Endothelial cell (in vitro differentiated cells): ENCODE measurements around the gene GDF7. TPM values are rescaled to one million over a fixed set of nuclear protein-coding genes. Genes with fewer than 3 reads are reported as not detected.

ENCODE experiments used
- DNase-seq: peaks from one replicate; pipeline ENCODE4 v3.0.0; 2021; ENCODE audit warnings: low spot score
- H3K27ac Mint-ChIP-seq: one replicate; pipeline ENCODE4 v1.8.0; 2021; ENCODE audit warnings: mixed read lengths, inconsistent platforms; ENCODE audit not compliant: unreplicated experiment
- H3K27me3 Mint-ChIP-seq: one replicate; pipeline ENCODE4 v1.8.0; 2021; ENCODE audit warnings: mild to moderate bottlenecking, moderate library complexity, mixed read lengths, inconsistent platforms; ENCODE audit not compliant: unreplicated experiment
- H3K36me3 Mint-ChIP-seq: one replicate; pipeline ENCODE4 v1.8.0; 2021; ENCODE audit warnings: mild to moderate bottlenecking, low read depth, mixed read lengths, inconsistent platforms; ENCODE audit not compliant: unreplicated experiment
- H3K4me1 Mint-ChIP-seq: one replicate; pipeline ENCODE4 v1.8.0; 2021; ENCODE audit warnings: mild to moderate bottlenecking, mixed read lengths, inconsistent platforms; ENCODE audit not compliant: unreplicated experiment
- H3K4me3 Mint-ChIP-seq: one replicate; pipeline ENCODE4 v1.8.0; 2021; ENCODE audit warnings: mild to moderate bottlenecking, mixed read lengths, inconsistent platforms; ENCODE audit not compliant: unreplicated experiment
- H3K9me3 Mint-ChIP-seq: one replicate; pipeline ENCODE4 v1.8.0; 2021; ENCODE audit warnings: mixed read lengths, inconsistent platforms; ENCODE audit not compliant: unreplicated experiment
- total RNA-seq: library from RNA; stranded (reverse); fragmentation: NEBNext Ultra II Directional; extraction: Animal tissue kit (Norgen Biotek cat#: 25700); gene quantifications from one replicate; pipeline ENCODE4 v1.2.1, GENCODE V29; 2021; ENCODE audit not compliant: unreplicated experiment
- TF ChIP-seq, protein P1 (sequence below): fragments of 200-600 bp; sonication (generic); IDR thresholded peaks from one replicate; pipeline ENCODE4 v1.5.0; 2021; ENCODE audit warnings: antibody characterized with exemption; ENCODE audit not compliant: unreplicated experiment

The GDF7 gene
- total RNA-seq, 1 donor from 2014 or later: 11.2 TPM

DNA sequence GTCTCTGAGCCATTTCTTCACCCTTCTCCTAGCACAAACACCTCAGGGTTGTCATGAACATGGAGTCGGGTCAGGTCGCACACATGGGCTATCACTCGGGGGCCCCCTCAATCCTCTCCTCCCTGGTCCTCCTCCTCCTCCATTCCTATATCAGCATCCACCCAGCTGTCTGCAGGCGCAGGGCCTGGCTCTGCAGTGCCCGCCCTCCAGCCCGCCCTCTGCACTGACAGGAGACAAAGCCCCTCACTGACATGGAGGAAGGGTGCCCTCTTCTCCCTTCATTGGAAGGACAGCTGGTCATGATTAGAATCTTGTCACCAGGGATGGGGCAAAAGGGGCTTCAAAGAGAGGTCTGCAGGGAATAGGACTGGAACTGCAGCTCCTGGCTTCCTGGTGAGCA is 37.8 kb upstream of the GDF7 start:
- no peak overlapping the region for H3K27ac Mint-ChIP-seq
- peaks cover 4% of the 10 kb centered on the region for H3K4me1 Mint-ChIP-seq
- H3K9me3 Mint-ChIP-seq: no peaks in the 10 kb centered on the region
- H3K27me3 Mint-ChIP-seq: peaks cover 11% of the 10 kb centered on the region
- TF ChIP-seq, protein P1, sequence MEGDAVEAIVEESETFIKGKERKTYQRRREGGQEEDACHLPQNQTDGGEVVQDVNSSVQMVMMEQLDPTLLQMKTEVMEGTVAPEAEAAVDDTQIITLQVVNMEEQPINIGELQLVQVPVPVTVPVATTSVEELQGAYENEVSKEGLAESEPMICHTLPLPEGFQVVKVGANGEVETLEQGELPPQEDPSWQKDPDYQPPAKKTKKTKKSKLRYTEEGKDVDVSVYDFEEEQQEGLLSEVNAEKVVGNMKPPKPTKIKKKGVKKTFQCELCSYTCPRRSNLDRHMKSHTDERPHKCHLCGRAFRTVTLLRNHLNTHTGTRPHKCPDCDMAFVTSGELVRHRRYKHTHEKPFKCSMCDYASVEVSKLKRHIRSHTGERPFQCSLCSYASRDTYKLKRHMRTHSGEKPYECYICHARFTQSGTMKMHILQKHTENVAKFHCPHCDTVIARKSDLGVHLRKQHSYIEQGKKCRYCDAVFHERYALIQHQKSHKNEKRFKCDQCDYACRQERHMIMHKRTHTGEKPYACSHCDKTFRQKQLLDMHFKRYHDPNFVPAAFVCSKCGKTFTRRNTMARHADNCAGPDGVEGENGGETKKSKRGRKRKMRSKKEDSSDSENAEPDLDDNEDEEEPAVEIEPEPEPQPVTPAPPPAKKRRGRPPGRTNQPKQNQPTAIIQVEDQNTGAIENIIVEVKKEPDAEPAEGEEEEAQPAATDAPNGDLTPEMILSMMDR: no peak
- DNase-seq: no peak
- H3K4me3 Mint-ChIP-seq: no peak overlapping the region
- peaks cover 8% of the 10 kb centered on the region for H3K36me3 Mint-ChIP-seq

DNA sequence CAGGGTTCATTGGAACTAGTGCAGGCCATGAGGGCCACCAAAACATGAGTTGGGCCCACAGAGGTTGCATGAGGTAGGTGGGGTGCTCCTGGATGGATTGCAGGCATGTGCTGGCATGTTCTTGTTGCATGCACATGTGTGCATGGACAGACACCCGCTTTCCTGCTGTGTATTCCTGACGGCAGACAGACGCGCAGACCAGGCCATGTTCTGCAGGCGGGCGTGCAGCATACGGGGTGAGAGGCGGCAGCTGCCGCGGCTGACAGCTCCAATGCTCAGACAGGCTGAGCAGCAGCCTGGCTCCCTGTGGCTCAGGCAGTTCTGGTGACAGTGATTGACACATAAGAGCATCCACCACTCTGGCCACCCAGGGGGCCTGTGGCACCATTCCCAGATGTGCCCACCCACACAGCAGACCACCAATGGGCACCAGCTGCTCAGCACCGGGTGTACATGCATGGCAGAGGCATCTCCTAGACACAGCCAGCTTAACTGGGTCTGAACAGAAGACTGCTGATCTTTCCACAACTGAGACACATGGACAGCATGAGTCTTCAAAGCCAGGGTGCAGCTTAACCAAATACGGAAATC is 37.3 kb upstream of the GDF7 start:
- H3K27me3 Mint-ChIP-seq: peaks cover 10% of the 10 kb centered on the region
- H3K4me1 Mint-ChIP-seq: peaks cover 4% of the 10 kb centered on the region
- DNase-seq: no peak
- no peak overlapping the region for H3K4me3 Mint-ChIP-seq
- H3K9me3 Mint-ChIP-seq: no peaks in the 10 kb centered on the region
- H3K27ac Mint-ChIP-seq: no peak overlapping the region
- TF ChIP-seq, protein P1: no peak
- peaks cover 8% of the 10 kb centered on the region for H3K36me3 Mint-ChIP-seq

DNA sequence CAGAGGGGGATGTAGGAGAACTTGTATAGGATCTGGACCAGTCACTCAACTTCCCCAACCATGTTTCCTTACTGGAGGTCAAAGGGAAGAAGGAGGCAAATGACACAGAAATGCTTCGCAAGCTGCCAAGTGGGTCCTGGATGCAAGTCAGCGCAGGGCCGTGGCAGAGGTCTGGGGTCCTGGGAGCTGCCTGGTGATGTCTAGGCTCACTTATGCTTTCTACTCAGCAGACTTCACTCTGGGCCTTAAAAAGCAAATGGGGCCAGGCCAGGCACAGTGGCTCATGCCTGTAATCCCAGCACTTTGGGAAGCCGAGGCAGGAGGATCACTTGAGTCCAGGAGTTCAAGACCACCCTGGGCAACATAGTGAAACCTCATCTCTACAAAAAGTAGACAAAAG is 36.0 kb upstream of the GDF7 start:
- Mint-ChIP-seq H3K4me1 (peaks cover 6% of the 10 kb centered on the region), H3K4me3 (peak overlapping the region; percentile 51), H3K27me3 (peaks cover 10% of the 10 kb centered on the region), H3K27ac (no peak overlapping the region), H3K9me3 (no peaks in the 10 kb centered on the region), H3K36me3 (peaks cover 5% of the 10 kb centered on the region)
- DNase-seq: no peak
- TF ChIP-seq, protein P1: no peak

DNA sequence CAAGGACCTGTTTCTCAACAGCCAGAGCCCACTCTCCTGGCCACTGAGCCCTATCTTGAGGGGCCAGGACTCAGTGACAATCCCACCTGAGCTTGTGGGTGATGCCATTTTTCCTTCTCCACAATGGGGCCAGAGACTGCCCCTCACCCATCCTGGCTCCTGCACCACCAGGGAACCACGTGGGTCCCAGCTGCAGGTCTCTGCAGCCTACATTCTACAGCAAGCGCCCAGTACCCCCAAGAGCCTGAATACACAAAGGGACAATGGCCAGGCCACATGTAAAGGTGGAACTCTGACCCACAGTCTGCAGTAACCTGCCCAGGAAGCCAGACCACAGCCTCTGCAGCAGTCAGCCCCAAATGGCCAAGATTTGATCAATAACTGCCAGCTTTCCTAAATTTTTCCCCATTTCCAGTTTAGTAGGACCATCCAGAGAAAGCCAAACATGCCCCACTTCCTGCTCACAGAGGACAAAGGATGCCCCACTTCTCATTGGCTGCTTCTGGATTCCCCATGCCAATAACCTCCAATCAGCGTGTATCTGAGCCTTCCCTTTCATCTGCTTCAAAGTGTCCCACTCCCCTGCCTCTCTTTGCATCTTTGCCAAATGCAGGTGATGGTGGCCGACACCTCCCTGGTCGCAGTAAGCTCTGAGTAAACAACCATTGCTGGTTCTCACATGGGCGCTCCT is 35.2 kb upstream of the GDF7 start:
- Mint-ChIP-seq H3K27ac (no peak overlapping the region), H3K27me3 (peaks cover 5% of the 10 kb centered on the region), H3K9me3 (no peaks in the 10 kb centered on the region), H3K36me3 (peaks cover 3% of the 10 kb centered on the region), H3K4me1 (peaks cover 6% of the 10 kb centered on the region), H3K4me3 (no peak overlapping the region)
- TF ChIP-seq, protein P1: no peak
- DNase-seq: no peak

DNA sequence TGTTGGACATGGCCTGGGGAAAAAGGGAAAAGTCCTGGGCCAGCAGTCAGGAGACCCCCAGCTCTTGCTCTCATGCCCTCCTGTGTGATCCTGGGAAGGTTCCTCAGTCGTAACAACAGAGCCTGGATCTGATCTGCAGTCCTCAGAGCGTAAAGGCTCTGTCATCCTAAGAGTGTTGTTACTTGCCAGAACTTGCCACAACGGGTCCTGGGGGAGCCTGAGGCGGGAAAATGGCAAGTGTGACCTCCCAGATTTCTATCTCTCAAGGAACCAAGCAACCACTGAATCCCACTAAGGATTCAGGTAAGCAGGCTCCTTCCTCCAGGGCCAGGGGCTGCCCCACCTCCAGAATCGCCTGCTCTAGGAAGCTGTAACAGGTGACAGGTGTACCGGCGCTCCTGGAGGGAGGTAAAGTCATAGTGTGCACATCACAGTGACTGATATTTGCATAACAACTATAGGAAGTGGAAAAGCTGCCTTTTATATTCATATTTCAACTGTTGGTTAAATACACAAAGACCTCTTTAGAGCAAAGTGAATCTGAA is 34.4 kb upstream of the GDF7 start:
- Mint-ChIP-seq H3K36me3 (peaks cover 3% of the 10 kb centered on the region), H3K27me3 (peaks cover 5% of the 10 kb centered on the region), H3K4me1 (peaks cover 6% of the 10 kb centered on the region), H3K4me3 (no peak overlapping the region), H3K27ac (no peak overlapping the region), H3K9me3 (no peaks in the 10 kb centered on the region)
- DNase-seq: no peak
- TF ChIP-seq, protein P1: no peak
